Stimulated activated CD4-positive, alpha-beta T cell treated with anti-CD3 and anti-CD28 coated beads, Interleukin-12 subunit alpha, Interleukin-12 subunit beta, amount 100 ng/mL, for 4 hours (primary cell): ENCODE data around the gene NDFIP1.
A peak's percentile ranks its signal among the peaks of the same experiment; 100 is the strongest.
"Not testable (repeated sequence)": the region's sequence is repeated elsewhere in the genome, so short reads cannot be mapped to it uniquely, and the experiment has no call there.

Experiments
- DNase-seq: peaks from one replicate; pipeline ENCODE4 v3.0.0-alpha.2; 2020

NDFIP1 gene

DNA sequence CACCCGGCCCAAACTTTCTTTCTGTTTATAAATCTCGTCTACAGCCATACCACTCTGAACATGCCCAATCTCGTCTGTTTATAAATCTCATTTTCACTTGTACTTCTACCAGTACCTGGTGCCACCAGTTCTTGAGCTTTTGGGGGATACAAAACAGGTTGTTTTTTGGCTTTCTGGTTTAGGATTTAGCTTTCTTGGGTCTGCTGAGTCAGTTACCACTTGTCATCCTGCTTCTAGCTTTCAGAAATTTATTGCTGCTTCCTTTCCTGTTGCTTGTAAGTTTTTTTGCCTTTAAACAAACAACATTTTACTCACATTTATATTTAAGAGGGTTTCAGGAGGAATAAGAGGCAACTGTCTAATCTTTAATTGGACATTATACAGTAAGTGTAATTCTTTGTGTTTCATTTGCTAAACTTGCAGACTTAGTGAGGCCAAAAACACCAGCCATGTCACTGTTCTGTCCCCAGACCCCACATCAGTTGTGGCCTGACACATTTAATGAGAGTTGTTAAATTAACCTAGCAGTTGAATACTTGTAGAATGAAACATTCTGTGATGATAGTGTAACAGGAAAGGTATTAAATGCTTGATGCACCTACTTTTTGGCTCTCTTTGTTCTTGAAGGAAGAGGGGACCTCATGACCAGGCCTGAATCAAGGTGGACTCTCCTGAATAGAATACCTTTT, 11.8 kb downstream of the NDFIP1 start:
- no peak for DNase-seq

DNA sequence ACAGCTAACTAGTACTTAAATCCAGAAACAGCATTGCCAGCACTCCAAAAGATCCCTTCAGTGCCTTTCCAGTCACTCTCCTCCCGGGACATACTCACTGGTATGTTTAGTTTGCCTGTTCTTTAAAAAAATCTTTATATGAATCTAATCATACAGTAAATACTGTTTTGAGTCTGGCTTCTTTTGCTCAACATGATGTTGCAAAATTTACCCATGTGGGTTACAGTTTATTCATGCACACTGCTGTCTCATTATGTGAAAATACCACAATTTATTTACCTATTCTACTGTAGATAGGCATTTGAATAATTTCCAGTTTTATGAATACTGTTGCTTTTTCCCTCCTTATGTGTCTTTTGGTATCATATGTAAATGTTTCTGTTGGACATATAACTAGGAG, 13.5 kb downstream of the NDFIP1 start:
- no peak for DNase-seq

DNA sequence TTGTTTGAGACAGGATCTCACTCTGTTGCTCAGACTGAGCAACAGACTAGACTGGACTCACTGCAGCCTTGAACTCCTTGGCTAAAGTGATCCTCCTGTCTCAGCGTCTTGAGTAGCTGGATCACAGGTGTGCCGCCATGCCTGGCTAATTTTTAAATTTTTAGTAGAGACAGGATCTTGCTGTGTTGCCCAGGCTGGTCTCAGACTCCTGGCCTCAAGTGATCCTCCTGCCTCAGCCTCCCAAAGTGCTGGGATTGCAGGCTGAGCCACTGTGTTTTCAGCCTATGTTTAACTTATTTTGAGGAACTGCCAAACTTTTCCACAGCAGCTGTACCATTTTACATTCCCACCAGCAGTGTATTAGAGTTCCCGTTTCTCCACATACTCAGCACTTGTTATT, 16.8 kb downstream of the NDFIP1 start:
- DNase-seq = no peak

DNA sequence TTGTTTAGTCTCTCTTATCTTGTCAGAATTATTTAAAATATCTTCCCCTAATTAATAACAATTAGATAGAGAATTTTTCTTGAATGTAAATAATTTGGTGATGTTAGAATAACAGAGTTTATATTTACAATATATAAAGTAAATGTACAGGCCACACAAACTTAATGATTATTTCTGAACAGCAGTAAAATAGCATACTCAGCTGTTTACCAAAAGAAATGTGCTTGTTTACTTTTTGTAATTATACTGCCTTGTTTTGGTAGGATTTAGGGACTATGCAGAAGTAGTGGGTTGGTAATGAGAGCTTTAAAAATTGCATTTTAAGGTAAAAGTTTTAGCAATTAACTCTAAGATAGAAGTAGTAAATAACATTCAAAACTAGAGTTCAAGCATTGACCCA, 17.4 kb downstream of the NDFIP1 start:
- no peak for DNase-seq

DNA sequence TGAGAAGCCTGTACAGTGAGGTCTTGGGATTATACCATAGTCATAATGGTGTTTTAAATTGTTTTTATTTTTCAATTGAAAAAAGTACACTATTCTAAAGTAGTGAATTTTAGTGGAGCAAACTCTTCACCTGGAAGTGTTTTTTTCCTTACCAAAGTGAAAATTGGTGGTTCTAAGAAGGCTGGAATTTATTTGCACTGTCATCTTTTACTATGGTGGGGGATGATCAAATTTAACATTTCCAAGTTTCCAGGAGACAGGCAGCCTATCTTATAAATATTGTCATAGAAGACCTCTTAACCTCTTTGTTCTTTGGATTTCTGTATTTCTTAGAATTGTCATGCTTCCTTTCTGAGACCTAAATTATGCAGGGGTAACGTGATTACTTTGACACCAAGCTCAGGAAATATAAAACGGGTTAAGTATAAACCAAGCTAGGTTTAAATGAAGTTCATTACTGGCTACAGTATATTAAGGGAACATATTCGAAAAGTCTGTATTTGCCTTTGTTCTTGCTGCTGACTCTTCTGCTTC, 20.2 kb downstream of the NDFIP1 start:
- DNase-seq = no peak

DNA sequence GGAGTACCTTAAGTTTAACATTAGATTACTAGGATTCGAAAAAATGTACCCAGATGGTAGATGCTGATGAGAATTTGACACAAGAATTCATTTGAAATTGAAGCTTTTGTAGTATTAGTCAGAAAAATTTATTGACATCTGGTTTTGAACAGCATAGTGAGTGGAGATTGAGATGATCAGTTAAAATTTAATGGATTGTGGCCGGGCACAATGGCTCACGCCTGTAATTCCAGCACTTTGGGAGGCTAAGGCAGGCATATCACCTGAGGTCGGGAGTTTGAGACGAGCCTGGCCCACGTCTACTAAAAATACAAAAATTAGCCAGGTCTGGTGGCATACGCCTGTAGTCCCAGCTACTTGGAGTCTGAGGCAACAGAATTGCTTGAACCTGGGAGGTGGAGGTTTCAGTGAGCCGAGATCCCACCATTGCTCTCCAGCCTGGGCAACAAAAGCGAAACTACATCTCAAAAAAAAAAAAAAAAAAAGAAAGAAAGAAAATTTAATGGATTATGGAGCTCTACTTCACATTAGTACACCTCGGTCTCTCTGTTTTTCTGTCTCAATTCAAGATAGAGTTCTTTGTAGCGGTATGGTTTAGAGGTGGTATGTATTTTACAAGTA, 21.0 kb downstream of the NDFIP1 start:
- DNase-seq = no peak

DNA sequence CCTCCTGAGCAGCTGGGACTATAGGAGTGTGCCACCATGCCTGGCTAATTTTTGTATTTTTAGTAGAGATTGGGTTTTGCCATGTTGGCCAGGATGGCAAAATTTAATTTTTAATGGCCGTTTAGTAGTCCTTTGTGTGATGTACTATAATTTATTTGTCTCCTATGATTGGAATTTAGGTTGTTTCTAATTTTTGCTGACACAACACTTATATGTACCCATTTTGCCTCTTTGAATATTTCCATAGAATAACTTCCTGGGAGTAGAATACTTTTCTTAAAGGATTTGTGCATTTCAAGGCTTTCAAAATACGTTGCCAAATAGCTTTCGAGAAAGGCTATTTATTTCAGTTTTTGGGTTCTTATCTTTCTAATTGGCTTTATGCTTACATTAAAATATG, 22.8 kb downstream of the NDFIP1 start:
- no peak for DNase-seq

DNA sequence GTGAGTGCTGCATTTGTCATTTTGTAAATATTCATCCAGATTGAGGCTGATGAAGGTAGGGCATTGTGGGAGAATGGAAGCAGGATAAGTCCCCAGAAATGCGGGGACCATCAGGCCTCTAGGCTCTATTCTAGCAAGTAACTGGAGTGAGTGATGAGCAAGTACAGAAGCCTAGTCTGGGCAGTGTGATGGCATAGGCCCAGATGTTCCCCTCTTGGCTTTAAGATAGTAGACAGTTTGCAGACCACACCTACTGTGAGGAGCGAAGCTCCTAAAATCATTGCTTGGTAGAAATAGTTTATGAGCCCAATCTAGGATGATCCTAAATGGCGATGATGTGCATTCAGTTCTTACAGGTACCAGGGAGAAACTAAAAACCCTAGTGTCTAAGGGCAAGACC, 24.3 kb downstream of the NDFIP1 start:
- no peak for DNase-seq

DNA sequence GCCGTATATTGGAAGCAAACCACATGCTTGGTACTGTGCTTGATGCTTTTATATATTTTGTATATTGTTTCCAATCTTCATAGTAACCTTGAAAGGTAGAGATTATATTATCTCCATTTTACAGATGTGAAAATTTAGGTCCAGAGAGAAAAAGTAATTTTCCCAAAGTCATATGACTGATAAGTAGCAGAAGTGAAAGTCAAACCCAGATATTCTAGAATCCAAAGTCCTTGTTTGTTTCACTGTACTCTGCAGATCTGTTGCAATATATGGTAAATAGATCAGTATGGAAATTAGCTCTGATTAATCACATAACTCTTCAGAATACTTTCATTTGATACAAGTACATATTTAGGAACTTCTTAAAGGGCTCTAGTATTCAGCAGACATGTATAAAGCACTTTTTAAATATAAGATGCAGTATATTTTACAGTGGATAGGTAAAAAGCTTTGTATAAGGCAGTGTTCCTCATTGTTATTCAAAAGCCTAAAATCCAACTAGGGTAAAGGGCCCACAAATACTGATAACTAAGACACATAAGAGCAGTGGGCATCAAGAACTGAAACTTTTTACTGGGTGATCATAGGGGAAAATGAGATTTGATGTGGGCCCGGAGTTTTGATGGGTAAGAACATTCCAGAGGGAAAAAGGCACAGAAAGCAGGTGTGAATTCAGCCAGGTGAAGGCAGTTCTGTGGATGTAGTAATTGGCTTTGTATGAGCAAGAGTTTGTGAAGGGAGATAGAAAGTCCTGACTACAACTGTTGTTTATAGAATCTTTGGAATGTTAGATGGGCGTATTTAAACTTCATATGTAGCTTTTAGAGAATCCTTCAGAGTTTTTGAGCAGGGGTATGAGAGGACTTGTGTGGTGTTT, 25.0 kb downstream of the NDFIP1 start:
- DNase-seq = no peak

DNA sequence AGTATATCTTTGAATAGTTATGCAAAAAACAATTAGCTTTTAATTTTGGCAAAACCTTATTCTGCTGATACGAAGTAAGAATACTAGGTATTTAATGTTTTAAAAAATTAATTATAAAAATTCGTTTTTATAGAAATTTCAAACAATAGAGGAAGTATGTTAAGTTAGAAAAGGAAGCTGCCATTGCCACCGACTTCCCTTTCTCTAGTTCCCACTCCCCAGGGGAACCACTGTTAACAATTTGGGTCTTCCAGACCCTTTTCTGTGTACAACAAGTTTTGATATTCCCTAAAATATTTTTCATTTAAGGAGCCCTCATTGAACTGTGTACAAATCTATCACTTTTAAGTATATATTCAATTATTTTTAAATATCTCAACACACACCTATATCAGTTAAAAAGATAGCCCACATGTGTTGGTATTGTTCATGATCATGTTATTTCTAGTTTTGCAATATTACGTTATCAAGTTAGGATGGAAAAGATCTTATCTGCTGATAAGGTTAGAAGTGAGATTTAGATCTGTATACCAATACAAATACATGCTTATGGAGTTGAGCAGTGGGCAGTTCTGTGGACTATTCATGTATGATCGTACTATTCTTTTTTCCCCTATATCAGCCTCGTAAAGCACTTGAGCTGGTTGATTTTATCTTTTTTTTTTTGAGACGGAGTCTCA, 25.9 kb downstream of the NDFIP1 start:
- no peak for DNase-seq

DNA sequence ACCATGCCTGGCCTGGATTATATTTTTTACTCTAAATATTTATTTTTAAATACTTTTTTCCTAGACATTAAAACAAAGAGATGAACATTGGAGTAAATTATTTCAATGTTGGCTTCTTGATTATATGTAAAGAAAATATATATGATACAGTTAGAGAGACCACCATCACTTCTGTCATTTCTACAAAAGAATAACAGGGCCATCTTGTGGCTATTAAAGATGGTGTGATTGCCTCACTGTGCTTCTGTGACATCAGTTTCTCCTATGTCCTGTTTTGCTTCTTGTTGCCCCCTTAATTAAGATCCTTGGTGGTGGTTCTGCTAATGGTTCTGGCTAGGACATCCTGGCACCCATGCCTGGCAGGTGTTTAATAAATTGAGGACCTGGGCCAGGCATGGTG, 32.9 kb downstream of the NDFIP1 start:
- no peak for DNase-seq

DNA sequence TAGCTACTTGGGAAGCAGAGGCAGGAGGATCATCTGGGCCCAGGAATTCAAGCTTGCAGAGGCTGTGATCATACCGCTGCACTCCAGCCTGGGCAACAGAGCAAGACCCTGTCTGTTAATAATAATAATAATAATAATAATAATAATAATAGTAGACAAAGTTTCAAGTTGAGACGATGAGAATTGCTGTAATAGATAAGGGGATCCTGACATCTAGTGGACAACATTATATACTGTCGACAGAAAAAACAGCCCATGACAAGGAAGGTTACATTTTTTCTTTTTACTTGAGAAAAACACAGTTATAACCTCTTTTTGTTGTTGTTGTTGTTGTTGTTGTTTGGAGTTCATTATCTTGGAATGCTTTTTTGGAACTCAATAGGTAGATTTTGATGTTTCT, 35.3 kb downstream of the NDFIP1 start:
- DNase-seq = no peak

DNA sequence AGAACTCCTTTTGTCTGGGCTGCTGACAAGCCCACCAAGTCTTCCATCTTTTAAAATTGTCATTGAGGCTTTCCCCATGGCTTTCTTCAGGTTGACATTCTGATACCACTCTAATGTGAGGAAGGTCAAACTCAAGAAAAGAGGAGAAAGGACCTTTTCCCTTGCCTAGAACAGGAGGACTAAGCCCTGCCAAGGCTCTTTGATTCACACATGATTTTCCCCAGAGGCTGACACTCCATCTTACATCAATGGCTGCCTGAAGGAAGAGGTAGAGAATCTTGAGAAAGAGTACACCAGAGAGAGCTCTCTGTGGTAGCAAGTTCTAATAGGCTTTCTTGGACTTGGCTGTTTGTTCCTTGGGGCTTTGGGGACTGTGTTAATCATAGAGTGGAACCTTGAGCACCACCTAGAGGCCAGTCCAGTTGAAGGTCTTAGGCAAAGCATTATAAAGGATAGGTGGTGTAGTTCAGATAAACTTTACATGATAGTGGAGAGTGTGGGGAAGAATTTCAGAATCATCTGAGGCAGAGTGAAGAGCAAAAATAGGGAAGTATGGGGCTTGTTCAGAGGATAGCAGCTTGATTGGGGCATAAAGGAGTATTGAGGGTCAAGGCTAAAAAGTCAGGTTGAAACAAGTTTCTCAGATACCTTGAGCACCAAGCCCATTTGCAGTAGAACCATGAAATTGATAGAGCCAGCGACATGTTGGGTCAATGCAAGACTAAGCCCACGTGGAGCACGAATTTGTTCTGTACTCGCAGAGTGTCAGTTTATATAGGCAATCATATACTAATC, 36.7 kb downstream of the NDFIP1 start:
- peak; percentile 54 for DNase-seq

DNA sequence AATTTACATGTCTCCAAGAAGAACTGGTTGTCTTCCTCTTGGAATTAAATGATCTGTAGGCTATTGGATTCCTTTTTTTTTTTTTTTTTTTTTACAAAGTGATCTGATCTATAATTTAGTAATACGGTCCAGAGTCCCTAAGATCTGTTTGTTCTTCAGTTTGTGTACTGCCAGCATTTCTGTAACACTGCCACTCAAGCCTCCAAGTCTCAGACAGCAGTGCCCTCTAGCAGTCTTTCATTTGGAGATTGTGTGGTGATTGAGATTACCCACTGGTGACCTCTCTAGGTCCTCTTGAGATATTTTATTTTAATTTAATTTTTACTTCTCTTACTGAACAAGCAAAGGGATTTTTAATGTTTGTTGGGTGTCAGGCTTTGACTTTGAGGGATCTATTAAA, 40.8 kb downstream of the NDFIP1 start:
- DNase-seq = no peak

DNA sequence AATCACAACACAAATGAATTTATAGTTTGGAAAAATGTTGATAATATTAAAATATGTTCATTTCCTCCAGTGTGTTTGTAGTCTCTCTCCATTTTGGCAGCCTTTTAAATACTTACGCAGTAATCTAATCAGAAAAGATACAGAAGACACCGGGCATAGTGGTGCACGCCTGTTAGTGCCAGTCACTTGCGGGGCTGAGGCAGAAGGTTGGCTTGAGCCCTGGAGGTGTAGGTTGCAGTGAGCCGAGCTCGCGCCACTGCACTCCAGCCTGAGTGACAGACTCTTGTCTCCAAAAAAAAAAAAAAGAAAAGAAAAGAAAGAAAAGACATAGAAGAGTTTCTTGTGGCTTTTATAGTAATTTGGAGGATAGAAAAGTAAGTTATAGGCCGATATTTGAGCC, 41.9 kb downstream of the NDFIP1 start:
- DNase-seq = no peak

DNA sequence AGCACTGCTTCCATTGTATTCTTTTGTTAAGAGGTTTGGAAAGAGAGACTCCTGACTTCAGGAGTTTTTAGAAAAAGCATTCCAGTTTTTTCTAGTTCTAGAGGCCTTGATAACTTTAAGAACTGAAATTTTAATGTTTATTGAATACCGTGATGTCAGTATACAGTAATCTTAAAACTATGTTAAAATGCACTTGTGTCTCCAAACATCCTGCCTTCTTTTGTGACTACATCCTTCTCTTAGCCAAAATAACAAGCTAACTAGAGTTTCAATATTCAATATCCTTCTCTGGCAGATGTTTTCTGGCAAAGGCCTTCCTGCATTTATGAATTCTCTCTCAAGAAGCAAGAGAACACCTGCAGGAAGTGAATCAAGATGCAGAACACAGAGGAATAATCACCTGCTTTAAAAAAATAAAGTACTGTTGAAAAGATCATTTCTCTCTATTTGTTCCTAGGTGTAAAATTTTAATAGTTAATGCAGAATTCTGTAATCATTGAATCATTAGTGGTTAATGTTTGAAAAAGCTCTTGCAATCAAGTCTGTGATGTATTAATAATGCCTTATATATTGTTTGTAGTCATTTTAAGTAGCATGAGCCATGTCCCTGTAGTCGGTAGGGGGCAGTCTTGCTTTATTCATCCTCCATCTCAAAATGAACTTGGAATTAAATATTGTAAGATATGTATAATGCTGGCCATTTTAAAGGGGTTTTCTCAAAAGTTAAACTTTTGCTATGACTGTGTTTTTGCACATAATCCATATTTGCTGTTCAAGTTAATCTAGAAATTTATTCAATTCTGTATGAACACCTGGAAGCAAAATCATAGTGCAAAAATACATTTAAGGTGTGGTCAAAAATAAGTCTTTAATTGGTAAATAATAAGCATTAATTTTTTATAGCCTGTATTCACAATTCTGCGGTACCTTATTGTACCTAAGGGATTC, 43.1 kb downstream of the NDFIP1 start:
- DNase-seq = peak; percentile 23

DNA sequence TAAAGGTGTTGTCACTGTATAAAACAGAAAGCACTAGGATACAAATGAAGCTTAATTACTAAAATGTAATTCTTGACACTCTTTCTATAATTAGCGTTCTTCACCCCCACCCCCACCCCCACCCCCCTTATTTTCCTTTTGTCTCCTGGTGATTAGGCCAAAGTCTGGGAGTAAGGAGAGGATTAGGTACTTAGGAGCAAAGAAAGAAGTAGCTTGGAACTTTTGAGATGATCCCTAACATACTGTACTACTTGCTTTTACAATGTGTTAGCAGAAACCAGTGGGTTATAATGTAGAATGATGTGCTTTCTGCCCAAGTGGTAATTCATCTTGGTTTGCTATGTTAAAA, 43.8 kb downstream of the NDFIP1 start:
- no peak for DNase-seq

DNA sequence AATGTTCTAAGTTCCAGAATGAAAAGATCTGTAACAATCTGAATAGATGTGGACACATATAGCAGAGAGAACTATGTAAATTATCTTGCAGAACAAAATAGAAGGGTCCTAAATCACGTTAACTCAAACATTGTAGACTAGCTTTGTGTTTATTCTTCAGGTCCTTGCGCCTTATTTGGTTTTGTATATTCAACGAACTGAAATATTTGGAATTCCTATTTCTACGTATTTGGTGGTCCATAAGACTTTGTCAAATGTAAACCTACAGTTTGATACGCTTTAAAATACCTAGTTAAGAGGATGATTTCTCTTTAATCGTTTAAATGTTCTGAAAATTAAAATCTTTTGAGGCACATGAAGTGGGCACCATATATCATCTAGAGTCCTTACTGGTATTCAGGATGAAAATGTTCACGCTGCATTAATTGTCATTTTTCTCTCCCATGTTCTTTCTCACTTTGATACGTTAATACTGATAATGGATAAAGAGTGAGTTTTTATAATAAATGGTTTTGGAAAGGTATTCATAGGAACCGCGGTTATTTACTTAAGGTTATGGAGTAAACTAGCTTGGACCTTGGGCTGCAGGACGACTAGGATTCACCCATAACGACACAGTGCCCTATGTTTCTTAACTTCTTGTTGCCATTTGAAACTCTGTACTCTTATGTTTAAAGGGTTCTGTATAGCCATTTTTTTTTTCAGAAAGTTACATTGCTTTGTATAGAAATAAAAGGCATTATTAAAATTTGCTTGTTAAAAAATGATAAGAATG, 45.3 kb downstream of the NDFIP1 start:
- no peak for DNase-seq

DNA sequence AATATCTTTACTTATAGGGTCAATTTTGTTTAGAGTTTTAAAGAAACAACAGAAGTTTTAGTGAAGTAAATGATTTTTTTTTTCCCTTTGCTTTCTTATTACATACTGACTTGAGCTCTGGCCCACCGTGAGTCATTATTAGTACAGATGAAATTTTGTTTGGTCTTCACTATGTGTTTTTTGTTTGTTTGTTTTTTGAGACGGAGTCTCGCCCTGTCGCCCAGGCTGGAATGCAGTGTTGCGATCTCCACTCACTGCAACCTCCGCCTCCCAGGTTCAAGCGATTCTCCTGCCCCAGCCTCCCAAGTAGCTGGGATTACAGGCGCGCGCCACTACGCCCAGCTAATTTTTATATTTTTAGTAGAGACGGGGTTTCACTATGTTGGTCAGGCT, 45.9 kb downstream of the NDFIP1 start:
- not testable (repeated sequence) for DNase-seq

DNA sequence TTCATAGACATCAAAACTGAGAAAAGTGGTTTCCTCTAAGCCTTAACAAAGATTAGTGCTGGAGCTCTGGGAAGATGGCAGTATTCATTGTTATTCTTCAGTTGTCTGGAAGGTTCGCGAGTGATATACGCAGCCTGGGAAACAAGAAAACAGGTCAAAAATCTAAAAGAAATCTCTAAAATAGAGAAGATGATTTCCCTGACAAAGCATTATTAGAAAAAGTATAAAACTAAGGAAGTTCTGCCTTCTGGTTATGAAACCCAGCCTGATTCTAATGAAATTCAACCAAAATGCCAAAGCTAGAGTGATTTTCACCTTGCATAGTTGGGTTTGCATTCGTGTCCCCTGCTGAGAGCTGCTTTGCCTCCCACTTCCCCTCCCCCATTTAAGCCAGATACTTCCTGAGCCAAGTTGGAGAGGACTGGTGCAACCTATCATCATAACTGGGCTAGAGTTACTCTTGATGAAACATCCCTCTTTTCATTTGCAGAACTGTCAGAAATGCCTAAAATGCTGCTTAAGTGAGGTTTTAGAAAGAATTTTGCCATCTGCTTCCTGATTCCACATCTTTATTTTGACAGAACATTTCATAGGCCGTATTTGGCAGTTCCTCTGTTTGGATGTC, 48.4 kb downstream of the NDFIP1 start:
- no peak for DNase-seq
